ENCODE data around the gene MAP4K4.

DNA sequence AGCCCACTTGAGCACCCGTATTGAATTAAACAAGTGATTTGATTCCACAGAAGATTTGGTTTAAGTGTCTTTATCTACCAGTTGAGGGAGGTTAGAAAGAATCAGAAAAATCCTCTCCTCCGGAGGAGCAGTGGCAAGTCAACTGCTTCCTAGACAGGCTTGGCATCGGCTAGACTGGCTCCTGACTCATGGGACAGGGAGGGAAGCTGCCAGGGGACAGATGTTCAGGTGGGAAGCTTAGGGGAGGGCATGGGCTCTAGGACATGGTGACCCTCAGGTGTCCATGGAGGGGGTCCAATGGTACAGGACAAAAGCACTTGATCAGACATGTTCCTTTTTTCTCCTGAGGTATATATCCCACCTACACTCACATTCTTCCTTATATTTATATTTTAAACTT is 175.0 kb downstream of the MAP4K4 start:
- no peak for TF ChIP-seq GATA1 (IDR thresholded peaks at IDR 0.05; ENCODE audit: low read depth, low read length)
- no peak for TF ChIP-seq POLR2A (IDR thresholded peaks at IDR 0.05; ENCODE audit: low read length)

Measured in erythroblast (primary cell).